Uterus (tissue), 4 donors: ENCODE measurements around the gene NDE1. TPM values are rescaled to one million over a fixed set of nuclear protein-coding genes. Genes with fewer than 3 reads are reported as not detected.
A peak's percentile ranks its signal among the peaks of the same experiment; 100 is the strongest.

Source experiments
- DNase-seq, 2 donors: peaks; one replicate each; pipeline ENCODE4 v3.0.0-alpha.2; 2019 to 2020
- H3K27ac ChIP-seq, 2 donors: fragments of 200-600 bp; sonication (generic); 1 replicate in 1 of 2; 2 replicates in 1 of 2; pipeline ENCODE4 v1.5.1; 2016 to 2018
- H3K27me3 ChIP-seq, 2 donors: fragments of 200-600 bp; sonication (generic); one replicate each; pipeline ENCODE4 v1.5.1; 2018 to 2019; ENCODE audit warnings: control low read depth in 1 of 2
- H3K36me3 ChIP-seq, 2 donors: fragments of 200-600 bp; sonication (generic); one replicate each; pipeline ENCODE4 v1.5.1; 2019; ENCODE audit warnings: control low read depth in 1 of 2
- H3K4me1 ChIP-seq, 2 donors: fragments of 200-600 bp; sonication (generic); one replicate each; pipeline ENCODE4 v1.5.1; 2018 to 2019; ENCODE audit warnings: control low read depth in 1 of 2
- H3K4me3 ChIP-seq, 2 donors: fragments of 200-600 bp; sonication (generic); 1 replicate in 1 of 2; 2 replicates in 1 of 2; pipeline ENCODE4 v1.5.1; 2018 to 2019; ENCODE audit warnings: mild to moderate bottlenecking in 1 of 2
- H3K9me3 ChIP-seq, 2 donors: fragments of 200-600 bp; sonication (generic); one replicate each; pipeline ENCODE4 v1.5.1; 2019; ENCODE audit warnings: control low read depth in 1 of 2
- CTCF ChIP-seq, 4 experiments: fragments of 200-600 bp in 2 of 4; fragments of 450-650 bp in 2 of 4; sonication (generic) in 2 of 4; IDR thresholded peaks; one replicate each; pipeline ENCODE4 v1.5.1; 2016 to 2019; ENCODE audit warnings: antibody characterized with exemption in 4 of 4, mild to moderate bottlenecking in 2 of 4, moderate library complexity in 1 of 4
- POLR2A ChIP-seq, 2 donors: fragments of 450-650 bp; IDR thresholded peaks; one replicate each; pipeline ENCODE4 v1.6.1; 2016; ENCODE audit warnings: antibody characterized with exemption in 2 of 2, mild to moderate bottlenecking in 1 of 2, moderate library complexity in 1 of 2
- intact Hi-C: fragments of 100-400 bp; cut with DNase I; formaldehyde crosslinking; loops from one replicate; pipeline ENCODE4 v1.15.1; 2023; ENCODE audit warnings: low total_unique reads
- total RNA-seq, 4 donors: library from RNA; depleted of rRNA in 3 of 4; stranded (reverse); fragments of >200 nt in 3 of 4; gene quantifications; one replicate each; pipeline versions ENCODE4 v1.1.0 to v1.2.4, GENCODE V29; 2014 to 2023
- donor health status: DM: yes; HTN: yes; CAD: no.

Gene NDE1
- total RNA-seq, 4 donors from 2014 or later: 23.8 to 53.4 (median 39.2) TPM

- Histone ChIP-seq H3K27ac (peak overlapping the region; percentile 54 to 55), H3K27me3 (no peaks in the 10 kb centered on the region), H3K9me3 (no peaks in the 10 kb centered on the region), H3K4me3 (no peak overlapping the region), H3K36me3 (no peaks in the 10 kb centered on the region), H3K4me1 (peaks cover 0 to 4% of the 10 kb centered on the region in 2 donors)
- intact Hi-C loops: loop anchor here (10.0 kb wide), 1 partner anchor 354 kb away; no protein-coding TSS in a partner anchor
- TF ChIP-seq CTCF (IDR thresholded peaks at IDR 0.05): no peak
- TF ChIP-seq POLR2A (IDR thresholded peaks at IDR 0.05): no peak
- DNase-seq: no peak
Measured at GRCh38 chr16:15770512-15770911, 120.5 kb downstream of the NDE1 start.

- H3K4me3 ChIP-seq: no peak overlapping the region
- peak overlapping the region in 1 of 2 donors; percentile 54 for H3K27ac ChIP-seq
- intact Hi-C loops: loop anchor here (10.0 kb wide), 1 partner anchor 353 kb away; no protein-coding TSS in a partner anchor
- no peaks in the 10 kb centered on the region for H3K9me3 ChIP-seq
- H3K4me1 ChIP-seq: peaks cover 0 to 7% of the 10 kb centered on the region in 2 donors
- no peaks in the 10 kb centered on the region for H3K36me3 ChIP-seq
- H3K27me3 ChIP-seq: no peaks in the 10 kb centered on the region
- no peak for TF ChIP-seq CTCF (IDR thresholded peaks at IDR 0.05)
- no peak for TF ChIP-seq POLR2A (IDR thresholded peaks at IDR 0.05)
- DNase-seq: no peak
Measured at GRCh38 chr16:15771694-15772093, 121.6 kb downstream of the NDE1 start.

- DNase-seq: no peak
- TF ChIP-seq POLR2A (IDR thresholded peaks at IDR 0.05): no peak
- no peak for TF ChIP-seq CTCF (IDR thresholded peaks at IDR 0.05)
- Histone ChIP-seq H3K27me3 (no peaks in the 10 kb centered on the region), H3K4me1 (peaks cover 0 to 7% of the 10 kb centered on the region in 2 donors), H3K27ac (no peak overlapping the region), H3K9me3 (no peaks in the 10 kb centered on the region), H3K36me3 (no peaks in the 10 kb centered on the region), H3K4me3 (no peak overlapping the region)
- intact Hi-C loops: loop anchor here (10.0 kb wide), 1 partner anchor 352 kb away; no protein-coding TSS in a partner anchor
Measured at GRCh38 chr16:15772579-15773293, 122.7 kb downstream of the NDE1 start.

- Histone ChIP-seq H3K36me3 (no peaks in the 10 kb centered on the region), H3K4me1 (peaks cover 0 to 7% of the 10 kb centered on the region in 2 donors), H3K27me3 (no peaks in the 10 kb centered on the region), H3K27ac (peak overlapping the region; percentile 28 to 57), H3K9me3 (no peaks in the 10 kb centered on the region), H3K4me3 (no peak overlapping the region)
- TF ChIP-seq POLR2A (IDR thresholded peaks at IDR 0.05): no peak
- no peak for TF ChIP-seq CTCF (IDR thresholded peaks at IDR 0.05)
- intact Hi-C loops: loop anchor here (10.0 kb wide), 1 partner anchor 351 kb away; no protein-coding TSS in a partner anchor
- no peak for DNase-seq
Measured at GRCh38 chr16:15773968-15774367, 123.9 kb downstream of the NDE1 start.

- intact Hi-C loops: loop anchor here (10.0 kb wide), 1 partner anchor 350 kb away; no protein-coding TSS in a partner anchor
- no peak for DNase-seq
- no peak for TF ChIP-seq POLR2A (IDR thresholded peaks at IDR 0.05)
- no peak for TF ChIP-seq CTCF (IDR thresholded peaks at IDR 0.05)
- no peaks in the 10 kb centered on the region for H3K36me3 ChIP-seq
- peak overlapping the region; percentile 28 to 57 for H3K27ac ChIP-seq
- no peak overlapping the region for H3K4me3 ChIP-seq
- H3K9me3 ChIP-seq: no peaks in the 10 kb centered on the region
- H3K27me3 ChIP-seq: no peaks in the 10 kb centered on the region
- peaks cover 0 to 7% of the 10 kb centered on the region in 2 donors for H3K4me1 ChIP-seq
Measured at GRCh38 chr16:15775209-15775608, 125.2 kb downstream of the NDE1 start.
